H9 (cell line): ENCODE measurements around the gene SEMA3E. TPM values are rescaled to one million over a fixed set of nuclear protein-coding genes. Genes with fewer than 3 reads are reported as not detected.

Experiments
- DNase-seq: peaks from one replicate; pipeline ENCODE4 v3.0.0-alpha.2; 2017
- H2AFZ ChIP-seq: one replicate; pipeline ENCODE4 v1.6.1; 2013; ENCODE audit warnings: mild to moderate bottlenecking, low read length, control low read depth, moderate library complexity
- H2AK5ac ChIP-seq: 2 replicates; pipeline ENCODE4 v1.6.1; 2013; ENCODE audit warnings: low read length, control low read depth, mixed read lengths; ENCODE audit not compliant: insufficient read length
- H2BK120ac ChIP-seq: one replicate; pipeline ENCODE4 v1.6.1; 2013; ENCODE audit warnings: low read depth, mild to moderate bottlenecking, low read length, control low read depth, inconsistent platforms; ENCODE audit not compliant: poor library complexity, severe bottlenecking
- H2BK12ac ChIP-seq: 2 replicates; pipeline ENCODE4 v1.6.1; 2013; ENCODE audit warnings: low read length, control low read depth, mixed read lengths, low read depth; ENCODE audit not compliant: insufficient read length
- H2BK15ac ChIP-seq: 2 replicates; pipeline ENCODE4 v1.6.1; 2013; ENCODE audit warnings: low read depth, low read length, control low read depth
- H2BK20ac ChIP-seq: one replicate; pipeline ENCODE4 v1.6.1; 2013; ENCODE audit warnings: low read depth, mild to moderate bottlenecking, low read length, control low read depth, inconsistent platforms; ENCODE audit not compliant: poor library complexity, severe bottlenecking
- H2BK5ac ChIP-seq: 2 replicates; pipeline ENCODE4 v1.6.1; 2013; ENCODE audit warnings: low read length, control low read depth, mixed read lengths; ENCODE audit not compliant: insufficient read length
- H3K14ac ChIP-seq: 2 replicates; pipeline ENCODE4 v1.6.1; 2013; ENCODE audit warnings: low read length, control low read depth; ENCODE audit not compliant: insufficient read depth
- H3K18ac ChIP-seq: 2 replicates; pipeline ENCODE4 v1.6.1; 2013; ENCODE audit warnings: low read depth, mild to moderate bottlenecking, mixed read lengths, low read length, control low read depth; ENCODE audit not compliant: insufficient read length
- H3K23ac ChIP-seq: 2 replicates; pipeline ENCODE4 v1.6.1; 2013; ENCODE audit warnings: low read length, control low read depth, mixed read lengths, low read depth; ENCODE audit not compliant: insufficient read length
- H3K23me2 ChIP-seq: 2 replicates; pipeline ENCODE4 v1.6.1; 2013; ENCODE audit warnings: low read depth, mild to moderate bottlenecking, mixed read lengths, low read length, control low read depth; ENCODE audit not compliant: insufficient read length, poor library complexity, severe bottlenecking
- H3K27ac ChIP-seq: 2 replicates; pipeline ENCODE4 v1.5.1; 2013; ENCODE audit warnings: low read length, control low read depth, mixed read lengths, low read depth; ENCODE audit not compliant: insufficient read length
- H3K27me3 ChIP-seq: 2 replicates; pipeline ENCODE4 v1.6.1; 2013; ENCODE audit warnings: low read length, control low read depth, inconsistent platforms; ENCODE audit not compliant: insufficient read depth
- H3K4ac ChIP-seq: 2 replicates; pipeline ENCODE4 v1.6.1; 2013; ENCODE audit warnings: low read depth, mild to moderate bottlenecking, control low read depth, inconsistent platforms, low read length, moderate library complexity
- H3K4me1 ChIP-seq: 2 replicates; pipeline ENCODE4 v1.6.1; 2013; ENCODE audit warnings: low read length, control low read depth, inconsistent platforms; ENCODE audit not compliant: insufficient read depth
- H3K4me2 ChIP-seq: 2 replicates; pipeline ENCODE4 v1.6.1; 2013; ENCODE audit warnings: low read length, control low read depth, mixed read lengths; ENCODE audit not compliant: insufficient read length, insufficient read depth
- H3K56ac ChIP-seq: 2 replicates; pipeline ENCODE4 v1.6.1; 2013; ENCODE audit warnings: low read depth, mild to moderate bottlenecking, mixed read lengths, low read length, control low read depth; ENCODE audit not compliant: insufficient read length
- H3K79me1 ChIP-seq: 2 replicates; pipeline ENCODE4 v1.6.1; 2013; ENCODE audit warnings: low read depth, mild to moderate bottlenecking, moderate library complexity, low read length, control low read depth, inconsistent platforms; ENCODE audit not compliant: insufficient read depth, poor library complexity, severe bottlenecking
- H3K79me2 ChIP-seq: 2 replicates; pipeline ENCODE4 v1.6.1; 2013; ENCODE audit warnings: low read length, control low read depth, inconsistent platforms; ENCODE audit not compliant: insufficient read depth
- H3K9ac ChIP-seq: 2 replicates; pipeline ENCODE4 v1.6.1; 2013; ENCODE audit warnings: low read length, control low read depth, mixed read lengths; ENCODE audit not compliant: insufficient read length; ENCODE audit errors: extremely low read depth
- H3K9me3 ChIP-seq: one replicate; pipeline ENCODE4 v1.6.1; 2013; ENCODE audit warnings: low read depth, low read length, inconsistent platforms; ENCODE audit not compliant: control insufficient read depth
- H3T11ph ChIP-seq: one replicate; pipeline ENCODE4 v1.6.1; 2013; ENCODE audit warnings: mild to moderate bottlenecking, low read length, control low read depth, inconsistent platforms
- H4K20me1 ChIP-seq: one replicate; pipeline ENCODE4 v1.6.1; 2013; ENCODE audit not compliant: control insufficient read depth, insufficient read length, insufficient read depth
- H4K5ac ChIP-seq: 2 replicates; pipeline ENCODE4 v1.6.1; 2013; ENCODE audit warnings: low read depth, mild to moderate bottlenecking, mixed read lengths, low read length, control low read depth; ENCODE audit not compliant: insufficient read length
- H4K8ac ChIP-seq: replicated peaks from 2 replicates; pipeline ENCODE4 v1.6.1; 2013; ENCODE audit warnings: low read length, control low read depth, mixed read lengths, low read depth; ENCODE audit not compliant: insufficient read length
- H4K91ac ChIP-seq: 2 replicates; pipeline ENCODE4 v1.6.1; 2013; ENCODE audit warnings: low read depth, mild to moderate bottlenecking, moderate library complexity, mixed read lengths, low read length, control low read depth; ENCODE audit not compliant: insufficient read length
- H3K27ac Mint-ChIP-seq, 3 experiments: 2 replicates in 2 of 3; 3 replicates in 1 of 3; pipeline ENCODE4 v1.8.0; 2020 to 2021; ENCODE audit warnings: mixed read lengths in 3 of 3, mild to moderate bottlenecking in 1 of 3, moderate library complexity in 1 of 3
- H3K27me3 Mint-ChIP-seq: 2 replicates; pipeline ENCODE4 v1.8.0; 2021; ENCODE audit warnings: low read depth, mild to moderate bottlenecking, moderate library complexity, mixed read lengths
- H3K36me3 Mint-ChIP-seq, 3 experiments: 2 replicates in 2 of 3; 3 replicates in 1 of 3; pipeline ENCODE4 v1.8.0; 2020 to 2021; ENCODE audit warnings: low read depth in 3 of 3, mixed read lengths in 3 of 3; ENCODE audit not compliant: insufficient read depth in 1 of 3
- H3K4me1 Mint-ChIP-seq, 2 experiments: 2 replicates each; pipeline ENCODE4 v1.8.0; 2020; ENCODE audit warnings: mixed read lengths in 2 of 2
- H3K4me3 Mint-ChIP-seq, 2 experiments: 2 replicates in 1 of 2; 3 replicates in 1 of 2; pipeline ENCODE4 v1.8.0; 2020 to 2021; ENCODE audit warnings: mild to moderate bottlenecking in 2 of 2, mixed read lengths in 2 of 2, moderate library complexity in 1 of 2
- H3K9me3 Mint-ChIP-seq, 2 experiments: 2 replicates in 1 of 2; 3 replicates in 1 of 2; pipeline ENCODE4 v1.8.0; 2020; ENCODE audit warnings: mild to moderate bottlenecking in 2 of 2, mixed read lengths in 2 of 2, moderate library complexity in 1 of 2
- CTCF ChIP-seq: fragments of 200-600 bp; sonication (generic); conservative IDR thresholded peaks from 3 replicates; pipeline ENCODE4 v1.8.0; 2021; ENCODE audit warnings: antibody characterized with exemption, mild to moderate bottlenecking
- WGBS: extraction: QIAGEN DNeasy Blood & Tissue Kit; methylation state at CpG from one replicate; pipeline ENCODE4 v1.1.7; 2013; ENCODE audit warnings: missing lambda C conversion rate, low lambda C conversion rate, mixed read lengths; ENCODE audit not compliant: insufficient read length; ENCODE audit errors: extremely low coverage; 5-methylcytosine and 5-hydroxymethylcytosine counted together
- total RNA-seq: library from RNA; stranded (reverse); gene quantifications from 2 replicates; pipeline ENCODE4 v1.2.1, GENCODE V29; 2021

Gene SEMA3E
- total RNA-seq, 1 experiment from 2014 or later = 0.39 TPM

GRCh38 chr7:83599131-83599530 lies 49.8 kb downstream of the SEMA3E start:
- Histone ChIP-seq H3K9ac (no peak overlapping the region), H3K9me3 (no peaks in the 10 kb centered on the region), H2BK12ac (no peak overlapping the region), H3K23me2 (no peaks in the 10 kb centered on the region), H4K91ac (no peak overlapping the region), H3K56ac (no peak overlapping the region), H2AFZ (no peak overlapping the region), H3K27me3 (no peaks in the 10 kb centered on the region), H3K79me2 (no peaks in the 10 kb centered on the region), H4K8ac (no peak overlapping the region), H4K5ac (no peak overlapping the region), H4K20me1 (no peaks in the 10 kb centered on the region), H2BK20ac (no peak overlapping the region), H3T11ph (no peak overlapping the region), H3K18ac (no peak overlapping the region), H3K4me1 (no peaks in the 10 kb centered on the region), H2BK120ac (no peak overlapping the region), H3K4ac (no peak overlapping the region), H3K4me2 (no peak overlapping the region), H3K27ac (no peak overlapping the region), H3K14ac (no peak overlapping the region), H2AK5ac (no peak overlapping the region), H2BK5ac (no peak overlapping the region), H3K79me1 (no peaks in the 10 kb centered on the region), H2BK15ac (no peak overlapping the region), H3K23ac (no peak overlapping the region)
- no peak for DNase-seq
- H3K4me1 Mint-ChIP-seq = peaks cover 5% of the 10 kb centered on the region in 2 experiments
- no peaks in the 10 kb centered on the region for H3K27me3 Mint-ChIP-seq
- no peak for TF ChIP-seq CTCF
- no peaks in the 10 kb centered on the region for H3K9me3 Mint-ChIP-seq
- H3K36me3 Mint-ChIP-seq = no peaks in the 10 kb centered on the region
- H3K4me3 Mint-ChIP-seq = no peak overlapping the region
- WGBS = no CpG with 5 or more reads among the region's 1 CpG
- H3K27ac Mint-ChIP-seq = no peak overlapping the region
